OCI-LY3 (cell line): Measurements from ENCODE around the gene LHFPL6.

Experiments
- CTCF ChIP-seq: fragments of 200-600, 300-600 bp; sonication (generic); IDR thresholded peaks from 2 replicates; pipeline ENCODE4 v1.5.1; 2014; ENCODE audit warnings: antibody characterized with exemption, low read length, low read depth
- EZH2phosphoT487 ChIP-seq: fragments of 200-600 bp; shearing (Covaris generic); IDR thresholded peaks from 2 replicates; pipeline ENCODE4 v1.6.1; 2018; ENCODE audit warnings: antibody characterized with exemption, mixed run types, low read depth

- TF ChIP-seq CTCF (no peak), EZH2phosphoT487 (no peak)
These were observed 34.9 kb upstream of the LHFPL6 start for GRCh38 chr13:39637890-39638289.
